GM23338 (cell line): ENCODE data around the gene ZBTB2. TPM values are rescaled to one million over a fixed set of nuclear protein-coding genes. Genes with fewer than 3 reads are reported as not detected.

Experiments used
- ATAC-seq: fragments of 200-7000 bp; cut with Tn5 transposase; 3 replicates; pipeline ENCODE4 v1.9.1; 2020
- DNase-seq: peaks from one replicate; pipeline ENCODE4 v3.0.0-alpha.2; 2015; ENCODE audit warnings: low spot score
- H2AFZ ChIP-seq: fragments of 200-600 bp; sonication (generic); 2 replicates; pipeline ENCODE4 v1.8.0; 2016; ENCODE audit warnings: antibody characterized with exemption, mild to moderate bottlenecking, moderate library complexity
- H3F3A ChIP-seq: fragments of 200-600 bp; sonication (generic); replicated peaks from 2 replicates; pipeline ENCODE4 v1.8.0; 2017; ENCODE audit warnings: antibody characterized with exemption, mixed run types, low read depth
- H3K27ac ChIP-seq: fragments of 200-600 bp; sonication (generic); 2 replicates; pipeline ENCODE4 v1.6.1; 2016; ENCODE audit warnings: low read depth
- H3K27me3 ChIP-seq: fragments of 200-600 bp; sonication (generic); 2 replicates; pipeline ENCODE4 v1.8.0; 2016; ENCODE audit warnings: mild to moderate bottlenecking, mixed run types, moderate library complexity; ENCODE audit not compliant: insufficient read depth
- H3K36me3 ChIP-seq: fragments of 200-600 bp; sonication (generic); 2 replicates; pipeline ENCODE4 v1.8.0; 2016; ENCODE audit warnings: mild to moderate bottlenecking; ENCODE audit not compliant: insufficient read depth
- H3K4me1 ChIP-seq: fragments of 200-600 bp; sonication (generic); 2 replicates; pipeline ENCODE4 v1.8.0; 2016; ENCODE audit warnings: mild to moderate bottlenecking, moderate library complexity; ENCODE audit not compliant: insufficient read depth
- H3K4me2 ChIP-seq: fragments of 200-600 bp; sonication (generic); 2 replicates; pipeline ENCODE4 v1.7.1; 2017; ENCODE audit warnings: mixed run types
- H3K4me3 ChIP-seq: fragments of 200-600 bp; sonication (generic); 2 replicates; pipeline ENCODE4 v1.6.1; 2016; ENCODE audit warnings: mixed run types
- H3K79me2 ChIP-seq: fragments of 200-600 bp; sonication (generic); replicated peaks from 2 replicates; pipeline ENCODE4 v1.8.0; 2017; ENCODE audit warnings: mild to moderate bottlenecking; ENCODE audit not compliant: insufficient read depth
- H3K9me2 ChIP-seq: fragments of 200-600 bp; sonication (generic); 2 replicates; pipeline ENCODE4 v1.8.0; 2017; ENCODE audit not compliant: insufficient read depth
- H4K20me1 ChIP-seq: fragments of 200-600 bp; sonication (generic); replicated peaks from 2 replicates; pipeline ENCODE4 v1.8.0; 2017; ENCODE audit warnings: mild to moderate bottlenecking; ENCODE audit not compliant: insufficient read depth
- H3K27ac Mint-ChIP-seq: 2 replicates; pipeline ENCODE4 v1.8.0; 2020; ENCODE audit warnings: inconsistent platforms, mild to moderate bottlenecking, moderate library complexity, mixed read lengths
- H3K27me3 Mint-ChIP-seq: 3 replicates; pipeline ENCODE4 v1.8.0; 2022; ENCODE audit warnings: low read depth, mild to moderate bottlenecking, moderate library complexity, mixed read lengths, inconsistent platforms; ENCODE audit not compliant: insufficient read depth, poor library complexity
- H3K36me3 Mint-ChIP-seq: 3 replicates; pipeline ENCODE4 v1.8.0; 2021; ENCODE audit warnings: low read depth, mild to moderate bottlenecking, inconsistent platforms, moderate library complexity, mixed read lengths
- H3K4me1 Mint-ChIP-seq: 3 replicates; pipeline ENCODE4 v1.8.0; 2020; ENCODE audit warnings: mild to moderate bottlenecking, inconsistent platforms, mixed read lengths
- H3K4me3 Mint-ChIP-seq: 3 replicates; pipeline ENCODE4 v1.8.0; 2021; ENCODE audit warnings: moderate library complexity, mild to moderate bottlenecking, inconsistent platforms, mixed read lengths
- H3K9me3 Mint-ChIP-seq: 3 replicates; pipeline ENCODE4 v1.8.0; 2020; ENCODE audit warnings: moderate library complexity, mild to moderate bottlenecking, inconsistent platforms, mixed read lengths
- CREB1 ChIP-seq: fragments of 250-450 bp; sonication (Bioruptor Pico); IDR thresholded peaks from 2 replicates; pipeline ENCODE4 v1.5.0; 2020; ENCODE audit warnings: low read depth, mild to moderate bottlenecking, moderate library complexity
- CTCF ChIP-seq, 2 experiments: fragments of 200-600 bp in 1 of 2; sonication (generic) in 1 of 2; conservative IDR thresholded peaks; 2 replicates each; pipeline versions ENCODE4 v1.5.1 to v1.6.1; 2016 to 2017; ENCODE audit warnings: antibody characterized with exemption in 2 of 2, low read depth in 2 of 2, mild to moderate bottlenecking in 2 of 2, moderate library complexity in 1 of 2
- ETS1 ChIP-seq: IDR thresholded peaks from 2 replicates; pipeline ENCODE4 v1.6.1; 2016; ENCODE audit warnings: antibody characterized with exemption
- EZH2 ChIP-seq: fragments of 200-600 bp; sonication (generic); IDR thresholded peaks from one replicate; pipeline ENCODE4 v1.8.0; 2017; ENCODE audit warnings: antibody characterized with exemption, mild to moderate bottlenecking, low read depth; ENCODE audit not compliant: unreplicated experiment
- EZH2phosphoT487 ChIP-seq: fragments of 200-600 bp; sonication (generic); IDR thresholded peaks from one replicate; pipeline ENCODE4 v1.8.1; 2018; ENCODE audit warnings: antibody characterized with exemption; ENCODE audit not compliant: unreplicated experiment
- JUNB ChIP-seq: IDR thresholded peaks from one replicate; pipeline ENCODE4 v1.6.1; 2016; ENCODE audit warnings: antibody characterized with exemption; ENCODE audit not compliant: unreplicated experiment
- NANOG ChIP-seq: IDR thresholded peaks from 2 replicates; pipeline ENCODE4 v1.6.1; 2016; ENCODE audit warnings: antibody characterized with exemption, borderline replicate concordance
- POLR2AphosphoS5 ChIP-seq: IDR thresholded peaks from 2 replicates; pipeline ENCODE4 v1.6.1; 2016; ENCODE audit warnings: antibody characterized with exemption, low read depth
- STAT1 ChIP-seq: IDR thresholded peaks from one replicate; pipeline ENCODE4 v1.6.1; 2016; ENCODE audit warnings: antibody characterized with exemption; ENCODE audit not compliant: unreplicated experiment
- ZNF114 ChIP-seq: fragments of 250-450 bp; sonication (Bioruptor Pico); IDR thresholded peaks from 2 replicates; pipeline ENCODE4 v1.5.0; 2020; ENCODE audit warnings: mild to moderate bottlenecking, moderate library complexity
- ZNF462 ChIP-seq: fragments of 250-450 bp; sonication (Bioruptor Pico); IDR thresholded peaks from 2 replicates; pipeline ENCODE4 v1.5.0; 2020; ENCODE audit warnings: mild to moderate bottlenecking, moderate library complexity
- polyA plus RNA-seq: library from polyadenylated mRNA; unstranded; fragments of >200 nt; fragmentation: Nextera tagmentation; extraction: Ambion mirVana; gene quantifications from 2 replicates; pipeline ENCODE4 v1.2.1, GENCODE V29; 2016
- total RNA-seq: library from RNA; depleted of rRNA; stranded (reverse); fragments of >200 nt; shearing (Covaris generic); gene quantifications from 2 replicates; pipeline ENCODE4 v1.2.3, GENCODE V29; 2014

ZBTB2 gene
- total and polyA plus RNA-seq, 2 experiments from 2014 or later, result 11.4 to 21.9 TPM

- TF ChIP-seq ZNF462 (no peak), EZH2 (no peak), JUNB (no peak), CREB1 (0 out of 2 replicates have a peak, but pooled peaks have one; percentile 18), EZH2phosphoT487 (no peak)
Observed at GRCh38 chr6:151390276-151390850, 996 bp downstream of the ZBTB2 start (continued).

GRCh38 chr6:151389618-151390275 lies 1.6 kb downstream of the ZBTB2 start:
- Mint-ChIP-seq H3K4me1 (peaks cover 22% of the 10 kb centered on the region), H3K9me3 (no peaks in the 10 kb centered on the region; the same call in 2 of the 3 replicates), H3K36me3 (peaks cover 35% of the 10 kb centered on the region), H3K27ac (peak overlapping the region; percentile 97), H3K4me3 (peak overlapping the region; percentile 89), H3K27me3 (peaks cover 11% of the 10 kb centered on the region)
- Histone ChIP-seq H3K27me3 (no peaks in the 10 kb centered on the region), H3K4me3 (peak overlapping the region; percentile 91), H3K4me1 (peaks cover 23% of the 10 kb centered on the region), H3K27ac (peak overlapping the region; percentile 100), H3K36me3 (no peaks in the 10 kb centered on the region), H3K79me2 (peaks cover 76% of the 10 kb centered on the region), H3K4me2 (peak overlapping the region; percentile 75), H2AFZ (no peak overlapping the region), H3K9me2 (peaks cover 3% of the 10 kb centered on the region; the same call in 1 of the 2 replicates), H4K20me1 (peaks cover 14% of the 10 kb centered on the region), H3F3A (peaks cover 11% of the 10 kb centered on the region)
- ATAC-seq, result peak; percentile 69
- DNase-seq, result peak; percentile 58
- TF ChIP-seq ZNF114 (CRISPR knock-in tag) (no peak), STAT1 (no peak), CTCF (conservative IDR thresholded peaks at IDR 0.05; ENCODE audit: low read depth in 2 of 2) (no peak), NANOG (no peak), POLR2AphosphoS5 (peak; percentile 85), CREB1 (peak; percentile 59), ETS1 (0 out of 2 replicates have a peak, but pooled peaks have one; percentile 6)
